GM12873 (cell line): Measurements from ENCODE around the gene UROC1.

ENCODE experiments used
- TF ChIP-seq, protein P1 (sequence below): IDR thresholded peaks from 2 replicates; pipeline ENCODE4 v1.5.1; 2012; ENCODE audit warnings: low read depth, mild to moderate bottlenecking, moderate library complexity, low read length, control low read depth; ENCODE audit not compliant: insufficient read depth; ENCODE audit errors: missing control alignments

Gene UROC1

GRCh38 chr3:126516152-126516935 lies 1.2 kb downstream of the UROC1 start:
- TF ChIP-seq, protein P1, sequence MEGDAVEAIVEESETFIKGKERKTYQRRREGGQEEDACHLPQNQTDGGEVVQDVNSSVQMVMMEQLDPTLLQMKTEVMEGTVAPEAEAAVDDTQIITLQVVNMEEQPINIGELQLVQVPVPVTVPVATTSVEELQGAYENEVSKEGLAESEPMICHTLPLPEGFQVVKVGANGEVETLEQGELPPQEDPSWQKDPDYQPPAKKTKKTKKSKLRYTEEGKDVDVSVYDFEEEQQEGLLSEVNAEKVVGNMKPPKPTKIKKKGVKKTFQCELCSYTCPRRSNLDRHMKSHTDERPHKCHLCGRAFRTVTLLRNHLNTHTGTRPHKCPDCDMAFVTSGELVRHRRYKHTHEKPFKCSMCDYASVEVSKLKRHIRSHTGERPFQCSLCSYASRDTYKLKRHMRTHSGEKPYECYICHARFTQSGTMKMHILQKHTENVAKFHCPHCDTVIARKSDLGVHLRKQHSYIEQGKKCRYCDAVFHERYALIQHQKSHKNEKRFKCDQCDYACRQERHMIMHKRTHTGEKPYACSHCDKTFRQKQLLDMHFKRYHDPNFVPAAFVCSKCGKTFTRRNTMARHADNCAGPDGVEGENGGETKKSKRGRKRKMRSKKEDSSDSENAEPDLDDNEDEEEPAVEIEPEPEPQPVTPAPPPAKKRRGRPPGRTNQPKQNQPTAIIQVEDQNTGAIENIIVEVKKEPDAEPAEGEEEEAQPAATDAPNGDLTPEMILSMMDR = no peak

DNA sequence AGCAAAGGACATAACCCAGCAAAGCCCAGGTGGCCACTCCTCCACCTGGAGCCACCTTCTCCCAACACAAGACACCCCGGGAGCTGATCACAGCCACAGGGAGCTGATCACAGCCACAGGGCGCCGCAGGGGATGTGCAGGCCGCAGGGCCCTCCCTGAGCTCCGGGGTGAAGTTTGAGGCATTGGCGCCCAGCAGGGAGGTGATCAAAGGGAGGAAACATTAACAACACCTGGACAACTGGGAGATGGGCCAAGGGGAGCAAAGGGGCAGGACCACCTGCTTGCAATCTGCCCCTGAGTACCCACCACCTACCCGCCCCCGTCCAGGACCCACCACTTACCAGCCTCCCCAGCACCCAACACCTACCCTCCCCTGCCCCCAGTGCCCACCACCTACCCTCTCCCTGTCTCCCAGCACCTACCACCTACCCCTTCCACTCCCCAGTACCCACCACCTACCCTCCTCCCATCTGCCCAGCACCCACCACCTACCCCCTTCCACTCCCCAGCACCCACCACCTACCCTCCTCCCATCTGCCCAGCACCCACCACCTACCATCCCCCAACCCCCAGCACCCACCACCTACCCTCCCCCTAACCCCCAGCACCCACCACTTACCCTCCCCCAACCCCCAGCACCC lies 2.4 kb downstream of the UROC1 start:
- TF ChIP-seq, protein P1 = no peak

- TF ChIP-seq, protein P1 = no peak
Observed at GRCh38 chr3:126514161-126514560, 3.4 kb downstream of the UROC1 start.

GRCh38 chr3:126512916-126513650 lies 4.5 kb downstream of the UROC1 start:
- TF ChIP-seq, protein P1 = no peak

DNA sequence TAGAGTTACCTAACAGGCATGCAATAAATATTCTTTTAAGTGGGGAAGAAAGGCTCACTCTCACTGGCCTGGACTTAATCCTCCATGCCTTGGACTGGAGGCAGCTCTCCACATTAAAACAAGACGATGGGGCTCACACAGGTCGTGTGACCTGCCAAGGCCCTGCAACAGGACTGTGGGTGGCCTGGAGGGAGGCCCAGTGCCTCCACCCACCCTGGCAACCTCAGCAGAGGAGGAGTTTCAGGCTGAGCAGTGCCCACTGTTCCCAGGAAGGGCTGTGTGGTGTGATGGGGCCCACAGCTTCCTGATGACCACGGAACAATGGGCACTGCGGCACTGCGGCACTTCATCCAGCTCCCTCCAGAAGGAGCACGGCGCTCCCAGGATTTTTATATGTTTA lies 5.5 kb downstream of the UROC1 start:
- TF ChIP-seq, protein P1 = no peak

DNA sequence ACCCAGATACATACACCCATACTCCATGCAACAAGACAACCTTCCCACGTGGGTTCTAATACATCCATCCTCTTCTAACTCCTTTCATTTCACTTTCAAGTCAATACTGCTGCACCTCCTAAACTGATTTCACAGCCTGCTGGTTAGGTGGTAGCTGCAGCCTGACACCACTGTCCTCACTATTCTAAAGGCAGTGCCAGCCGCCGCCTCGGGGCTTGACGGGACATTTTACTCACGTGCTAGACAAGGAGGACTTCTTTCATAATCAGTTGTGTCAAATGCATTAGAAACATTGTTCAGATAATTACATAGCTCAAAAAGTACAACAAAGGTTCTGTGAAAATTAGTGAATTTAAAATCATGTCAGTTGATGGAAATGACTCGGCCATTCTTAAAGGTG lies 6.3 kb downstream of the UROC1 start:
- TF ChIP-seq, protein P1 = no peak

GRCh38 chr3:126510308-126510910 lies 7.2 kb downstream of the UROC1 start:
- TF ChIP-seq, protein P1 = no peak
